Mesothelial cell of epicardium (in vitro differentiated cells): ENCODE measurements around the gene SRM. TPM values are rescaled to one million over a fixed set of nuclear protein-coding genes. Genes with fewer than 3 reads are reported as not detected.
"Not testable (repeated sequence)": the region's sequence is repeated elsewhere in the genome, so short reads cannot be mapped to it uniquely, and the experiment has no call there.

Experiments
- DNase-seq, 2 experiments: peaks; one replicate each; pipeline ENCODE4 v3.0.0; 2021; ENCODE audit warnings: low spot score in 2 of 2; ENCODE audit not compliant: unreplicated experiment in 2 of 2
- H3K27ac Mint-ChIP-seq: 2 replicates; pipeline ENCODE4 v1.8.0; 2021; ENCODE audit warnings: mixed read lengths
- H3K27me3 Mint-ChIP-seq: 2 replicates; pipeline ENCODE4 v1.8.0; 2021; ENCODE audit warnings: low read depth, mixed read lengths
- H3K36me3 Mint-ChIP-seq: 2 replicates; pipeline ENCODE4 v1.8.0; 2021; ENCODE audit warnings: mixed read lengths
- H3K4me1 Mint-ChIP-seq: 2 replicates; pipeline ENCODE4 v1.8.0; 2021; ENCODE audit warnings: mixed read lengths
- H3K4me3 Mint-ChIP-seq: 2 replicates; pipeline ENCODE4 v1.8.0; 2021; ENCODE audit warnings: mild to moderate bottlenecking, moderate library complexity, mixed read lengths
- H3K9me3 Mint-ChIP-seq: 2 replicates; pipeline ENCODE4 v1.8.0; 2021; ENCODE audit warnings: mixed read lengths
- CTCF ChIP-seq: fragments of 200-600 bp; sonication (generic); IDR thresholded peaks from one replicate; pipeline ENCODE4 v1.5.0; 2021; ENCODE audit warnings: antibody characterized with exemption; ENCODE audit not compliant: unreplicated experiment
- total RNA-seq: library from RNA; stranded (reverse); gene quantifications from 3 replicates; pipeline ENCODE4 v1.2.1, GENCODE V29; 2021

Gene SRM
- total RNA-seq, 1 donor from 2014 or later: 61.4 TPM

DNA sequence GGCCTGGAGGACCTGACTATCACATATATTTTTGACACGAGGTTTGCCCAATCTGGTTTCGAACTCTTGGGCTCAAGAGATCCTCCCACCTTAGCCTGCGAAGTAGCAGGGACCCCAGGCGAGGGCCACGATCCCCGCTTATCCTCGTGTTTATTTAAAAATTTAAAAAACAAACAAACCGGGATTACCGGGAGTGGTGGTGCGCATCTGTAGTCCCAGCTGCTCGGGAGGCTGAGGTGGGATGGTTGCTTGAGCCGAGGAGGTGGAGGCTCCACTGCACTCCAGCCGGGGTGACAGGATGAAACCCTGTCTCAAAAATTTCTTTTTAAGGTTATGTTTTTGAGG, 40.3 kb upstream of the SRM start:
- peak in 1 of 2 experiments; percentile 31 for DNase-seq
- no peak for TF ChIP-seq CTCF
- Mint-ChIP-seq H3K9me3 (no peaks in the 10 kb centered on the region), H3K4me3 (peak overlapping the region; percentile 95), H3K4me1 (peaks cover 8% of the 10 kb centered on the region), H3K36me3 (peaks cover 5% of the 10 kb centered on the region), H3K27me3 (no peaks in the 10 kb centered on the region), H3K27ac (peak overlapping the region; percentile 97)

DNA sequence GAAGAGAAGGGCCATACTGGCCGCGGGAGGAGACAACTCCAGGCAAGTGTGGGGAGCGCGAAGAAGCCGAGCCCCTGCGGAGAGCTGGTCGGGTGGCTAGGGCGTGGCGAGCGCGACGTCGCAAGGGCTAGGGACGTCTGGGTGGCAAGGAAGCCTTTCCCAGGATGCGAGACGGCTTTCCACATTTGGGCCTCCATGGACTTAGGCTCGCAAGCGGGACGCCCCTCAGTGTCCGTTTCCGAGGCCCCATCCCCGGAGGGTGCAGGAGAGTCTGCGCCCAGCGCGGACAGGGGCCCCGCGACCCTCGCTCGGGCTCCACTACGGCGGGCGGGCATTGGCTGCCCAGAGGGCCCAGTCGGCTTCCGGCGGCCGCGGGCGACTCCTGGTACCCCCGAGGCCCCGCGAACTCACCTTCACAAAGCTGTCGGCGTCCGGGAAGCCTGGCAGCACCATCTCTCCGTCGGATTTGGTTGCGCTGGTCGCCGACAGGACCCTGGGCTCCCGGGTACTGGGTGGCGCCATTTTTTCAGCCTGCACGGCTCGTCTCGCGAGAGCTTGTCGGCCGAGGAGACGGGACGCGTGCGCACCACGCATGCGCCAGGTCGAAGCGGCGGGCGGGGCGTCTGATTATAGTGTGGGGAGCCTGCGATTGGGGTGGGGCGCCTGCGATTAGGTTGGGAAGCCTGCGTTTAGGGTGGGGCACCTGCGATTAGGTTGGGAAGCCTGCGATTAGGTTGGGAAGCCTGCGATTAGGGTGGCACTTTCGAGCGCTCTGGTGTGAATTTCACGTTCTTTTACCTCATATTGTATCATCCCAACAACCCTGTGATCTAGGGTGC, 39.7 kb upstream of the SRM start, which contains the start of gene EXOSC10:
Gene EXOSC10 (minus strand): TSS at position 560 of the 839 bp plus-strand sequence. CDS start 38 bp downstream, at position 522.
- Mint-ChIP-seq H3K4me3 (peak within 1 kb of the TSS; percentile 95), H3K27ac (peak within 1 kb of the TSS; percentile 97), H3K9me3 (no peaks in the 10 kb centered on the region), H3K27me3 (no peaks in the 10 kb centered on the region), H3K4me1 (peaks cover 8% of the 10 kb centered on the region), H3K36me3 (peaks cover 5% of the 10 kb centered on the region)
- no peak for TF ChIP-seq CTCF
- peak; percentile 93 to 97 for DNase-seq

- Mint-ChIP-seq H3K4me1 (peaks cover 8% of the 10 kb centered on the region), H3K36me3 (peaks cover 5% of the 10 kb centered on the region), H3K4me3 (peak overlapping the region; percentile 95), H3K9me3 (no peaks in the 10 kb centered on the region), H3K27ac (peak overlapping the region; percentile 91), H3K27me3 (no peaks in the 10 kb centered on the region)
- no peak for DNase-seq
- TF ChIP-seq CTCF: no peak
These were observed 39.1 kb upstream of the SRM start for GRCh38 chr1:11098931-11099309.

DNA sequence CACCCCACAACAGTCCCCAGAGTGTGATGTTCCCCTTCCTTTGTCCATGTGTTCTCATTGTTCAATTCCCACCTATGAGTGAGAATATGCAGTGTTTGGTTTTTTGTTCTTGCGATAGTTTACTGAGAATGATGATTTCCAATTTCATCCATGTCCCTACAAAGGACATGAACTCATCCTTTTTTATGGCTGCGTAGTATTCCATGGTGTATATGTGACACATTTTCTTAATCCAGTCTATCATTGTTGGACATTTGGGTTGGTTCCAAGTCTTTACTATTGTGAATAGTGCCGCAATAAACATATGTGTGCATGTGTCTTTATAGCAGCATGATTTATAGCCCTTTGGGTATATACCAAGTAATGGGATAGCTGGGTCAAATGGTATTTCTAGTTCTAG, 24.0 kb upstream of the SRM start:
- not testable (repeated sequence) for H3K27me3 Mint-ChIP-seq, H3K4me3 Mint-ChIP-seq, H3K4me1 Mint-ChIP-seq, H3K9me3 Mint-ChIP-seq, DNase-seq, H3K27ac Mint-ChIP-seq
- H3K36me3 Mint-ChIP-seq: peaks cover 39% of the 10 kb centered on the region

GRCh38 chr1:11080931-11081330, 21.1 kb upstream of the SRM start:
- H3K36me3 Mint-ChIP-seq: peaks cover 37% of the 10 kb centered on the region
- H3K9me3 Mint-ChIP-seq: no peaks in the 10 kb centered on the region
- H3K27ac Mint-ChIP-seq: no peak overlapping the region
- H3K27me3 Mint-ChIP-seq: no peaks in the 10 kb centered on the region
- no peak for TF ChIP-seq CTCF
- no peak overlapping the region for H3K4me3 Mint-ChIP-seq
- no peak for DNase-seq
- peaks cover 10% of the 10 kb centered on the region for H3K4me1 Mint-ChIP-seq

- Mint-ChIP-seq H3K4me3 (no peak overlapping the region), H3K36me3 (peaks cover 33% of the 10 kb centered on the region), H3K4me1 (peaks cover 10% of the 10 kb centered on the region), H3K27me3 (no peaks in the 10 kb centered on the region), H3K9me3 (no peaks in the 10 kb centered on the region), H3K27ac (peak overlapping the region; percentile 43)
- no peak for DNase-seq
- no peak for TF ChIP-seq CTCF
These were observed 18.8 kb upstream of the SRM start for GRCh38 chr1:11078631-11079030.

GRCh38 chr1:11073398-11073797, 13.6 kb upstream of the SRM start:
- peaks cover 50% of the 10 kb centered on the region for H3K36me3 Mint-ChIP-seq
- not testable (repeated sequence) for H3K27me3 Mint-ChIP-seq, H3K4me1 Mint-ChIP-seq, H3K27ac Mint-ChIP-seq, DNase-seq, H3K4me3 Mint-ChIP-seq, H3K9me3 Mint-ChIP-seq
